Kidney (tissue), 14 donors: ENCODE measurements around the gene XPO5. TPM values are rescaled to one million over a fixed set of nuclear protein-coding genes. Genes with fewer than 3 reads are reported as not detected.

Source experiments
- DNase-seq, 5 donors: peaks; one replicate each; pipeline ENCODE4 v3.0.0-alpha.2; 2013 to 2020
- FAIRE-seq: peaks from 2 replicates; lab custom pipeline; 2012; peaks lifted over from hg19 to GRCh38; lab: Jason Lieb, UNC
- H3K27ac ChIP-seq, 2 donors: one replicate each; pipeline ENCODE4 v1.7.0; 2013; ENCODE audit warnings: low read depth in 2 of 2, low read length in 2 of 2, inconsistent platforms in 1 of 2
- H3K27me3 ChIP-seq: one replicate; pipeline ENCODE4 v1.7.1; 2013; ENCODE audit warnings: low read length, inconsistent platforms; ENCODE audit not compliant: control insufficient read depth, insufficient read depth
- H3K36me3 ChIP-seq, 3 donors: one replicate each; pipeline versions ENCODE4 v1.7.0 to v1.7.1; 2013; ENCODE audit warnings: low read length in 3 of 3, control low read depth in 1 of 3, inconsistent platforms in 1 of 3; ENCODE audit not compliant: insufficient read depth in 3 of 3, control insufficient read depth in 2 of 3
- H3K4me1 ChIP-seq, 3 donors: one replicate each; pipeline versions ENCODE4 v1.7.0 to v1.7.1; 2013; ENCODE audit warnings: low read length in 3 of 3, inconsistent platforms in 1 of 3, low read depth in 1 of 3; ENCODE audit not compliant: control insufficient read depth in 2 of 3, insufficient read depth in 2 of 3
- H3K4me3 ChIP-seq, 3 donors: one replicate each; pipeline versions ENCODE4 v1.7.0 to v1.8.1; 2013; ENCODE audit warnings: low read length in 3 of 3, control low read depth in 1 of 3, inconsistent platforms in 1 of 3
- H3K9ac ChIP-seq, 3 donors: one replicate each; pipeline versions ENCODE4 v1.7.0 to v1.7.1; 2013; ENCODE audit warnings: low read length in 3 of 3, control low read depth in 1 of 3, inconsistent platforms in 1 of 3
- H3K9me3 ChIP-seq, 3 donors: one replicate each; pipeline versions ENCODE4 v1.7.0 to v1.7.1; 2013; ENCODE audit warnings: low read length in 3 of 3, control low read depth in 1 of 3, inconsistent platforms in 1 of 3; ENCODE audit not compliant: control insufficient read depth in 2 of 3, insufficient read depth in 1 of 3
- CTCF ChIP-seq: IDR thresholded peaks from 3 replicates; pipeline ENCODE4 v1.5.1; 2012; ENCODE audit warnings: mild to moderate bottlenecking, moderate library complexity, borderline replicate concordance; ENCODE audit not compliant: insufficient read depth; ENCODE audit errors: extremely low read depth
- intact Hi-C: fragments of 100-400 bp; cut with DNase I; formaldehyde crosslinking; loops from one replicate; pipeline ENCODE4 v1.11.1; 2022
- polyA plus RNA-seq: library from polyadenylated mRNA; stranded (reverse); fragments of 350-450 nt; fragmentation: Illumina TruSeq; extraction: RNeasy Lipid Tissue Mini Kit (QIAGEN cat#74804); gene quantifications from one replicate; pipeline ENCODE4 v1.2.3, GENCODE V29; 2014; ENCODE audit warnings: low read depth, low replicate concordance; ENCODE audit not compliant: insufficient read depth
- total RNA-seq: library from RNA; stranded (reverse); fragmentation: NEBNext Ultra II Directional; extraction: Animal tissue kit (Norgen Biotek cat#: 25700); gene quantifications from one replicate; pipeline ENCODE4 v1.2.1, GENCODE V29; 2021
- donor health status: control.
- donor health status: control.
- donor health status: control.
- donor health status: control.
- donor health status: control.
- donor health status: DM: yes; HTN: yes; CAD: no.
- donor health status: Normal renal cell carcinoma (clear cell type).

XPO5 gene
- total and polyA plus RNA-seq, 2 donors from 2014 or later, result 7.5 to 34.3 TPM

DNA sequence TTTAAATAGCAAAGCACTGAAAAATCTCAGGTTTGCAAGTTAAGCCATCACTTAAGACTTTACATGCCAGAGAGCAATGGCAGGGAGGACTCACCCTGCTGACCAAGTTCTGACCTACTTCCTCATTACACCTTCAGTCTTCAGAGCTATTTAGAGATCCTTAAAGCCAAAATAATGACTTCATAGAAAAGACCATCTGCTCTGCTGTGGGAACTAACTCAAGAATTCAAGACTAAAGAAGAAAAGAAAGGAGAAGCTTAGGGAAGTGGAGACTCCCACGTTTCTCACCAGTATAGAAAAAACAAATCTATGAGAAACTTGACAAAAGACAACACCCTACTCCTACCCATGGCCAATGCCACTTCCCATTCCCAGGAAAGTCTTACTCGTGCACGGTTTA lies 28.6 kb downstream of the XPO5 start:
- Histone ChIP-seq H3K36me3 (peaks cover 0 to 38% (median 26%) of the 10 kb centered on the region in 3 donors), H3K4me3 (no peak overlapping the region), H3K9ac (no peak overlapping the region), H3K9me3 (no peaks in the 10 kb centered on the region), H3K27ac (no peak overlapping the region), H3K27me3 (no peaks in the 10 kb centered on the region), H3K4me1 (no peaks in the 10 kb centered on the region)
- FAIRE-seq (no peak), DNase-seq (no peak)
- no peak for TF ChIP-seq CTCF
- intact Hi-C loops, result no loop called here

- no peak for DNase-seq
Observed at GRCh38 chr6:43544461-43544860, 31.4 kb downstream of the XPO5 start.

DNA sequence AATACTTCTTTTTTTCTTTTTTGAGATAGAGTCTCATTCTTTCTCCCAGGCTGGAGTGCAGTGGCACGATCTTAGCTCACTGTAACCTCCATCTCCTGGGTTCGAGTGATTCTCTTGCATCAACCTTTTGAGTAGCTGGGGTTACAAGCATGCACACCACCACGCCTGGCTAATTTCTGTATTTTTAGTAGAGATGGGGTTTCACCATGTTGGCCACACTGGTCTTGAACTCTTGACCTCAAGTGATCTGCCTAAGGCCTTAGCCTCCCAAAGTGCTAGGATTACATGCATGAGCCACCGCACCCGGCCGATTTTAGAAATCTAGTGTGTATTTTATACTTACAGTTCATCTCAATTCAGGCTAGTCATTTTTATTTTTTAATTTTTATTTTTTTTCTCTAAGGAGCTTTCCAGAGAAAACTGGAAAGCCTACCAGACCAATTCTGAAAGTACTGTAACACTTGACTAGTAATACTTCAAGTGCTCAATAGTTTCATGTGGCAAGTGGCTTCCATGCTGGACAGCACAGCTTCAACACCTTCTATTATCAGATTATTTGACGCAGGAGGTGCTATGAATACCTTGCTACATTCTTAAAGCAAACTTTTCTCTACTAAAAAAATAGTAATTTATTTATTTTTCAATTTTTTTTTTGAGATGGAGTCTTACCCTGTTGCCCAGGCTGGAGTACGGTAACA lies 33.9 kb downstream of the XPO5 start:
- no peak for TF ChIP-seq CTCF
- H3K27me3 ChIP-seq, result no peaks in the 10 kb centered on the region
- no peak overlapping the region for H3K9ac ChIP-seq
- intact Hi-C loops, result no loop called here
- FAIRE-seq (no peak), DNase-seq (no peak)
- H3K9me3 ChIP-seq, result no peaks in the 10 kb centered on the region
- H3K4me1 ChIP-seq, result no peaks in the 10 kb centered on the region
- H3K4me3 ChIP-seq, result no peak overlapping the region
- peaks cover 0 to 9% (median 7%) of the 10 kb centered on the region in 3 donors for H3K36me3 ChIP-seq
- H3K27ac ChIP-seq, result no peak overlapping the region

More at GRCh38 chr6:43544461-43544860, 31.4 kb downstream of the XPO5 start:
- Histone ChIP-seq H3K27ac (no peak overlapping the region), H3K9ac (no peak overlapping the region), H3K4me1 (no peaks in the 10 kb centered on the region), H3K4me3 (no peak overlapping the region), H3K9me3 (no peaks in the 10 kb centered on the region), H3K36me3 (peaks cover 0 to 21% (median 11%) of the 10 kb centered on the region in 3 donors), H3K27me3 (no peaks in the 10 kb centered on the region)
- intact Hi-C loops, result no loop called here
- no peak for TF ChIP-seq CTCF
- FAIRE-seq, result no peak
